Activated CD4-positive, alpha-beta T cell treated with anti-CD3 and anti-CD28 coated beads, Interleukin-2, Interleukin-4, amounts not matched to agents 100 ng/mL and 50 ng/mL, durations not matched to agents 16 hours and 8 hours (primary cell): ENCODE results near the gene SIRT7.
"Not testable (repeated sequence)": the region's sequence is repeated elsewhere in the genome, so short reads cannot be mapped to it uniquely, and the experiment has no call there.

Experiments
- DNase-seq: peaks from one replicate; pipeline ENCODE4 v3.0.0-alpha.2; 2020; ENCODE audit warnings: low spot score

The SIRT7 gene

GRCh38 chr17:81954131-81955057 is 36.4 kb upstream of the SIRT7 start:
- DNase-seq: no peak

GRCh38 chr17:81953443-81953842 is 35.5 kb upstream of the SIRT7 start:
- not testable (repeated sequence) for DNase-seq

GRCh38 chr17:81952792-81953228 is 34.8 kb upstream of the SIRT7 start:
- no peak for DNase-seq

GRCh38 chr17:81951785-81952684 is 34.1 kb upstream of the SIRT7 start:
- DNase-seq: no peak

GRCh38 chr17:81950501-81950900 is 32.5 kb upstream of the SIRT7 start:
- no peak for DNase-seq

- DNase-seq: no peak
Observed at GRCh38 chr17:81948635-81949378, 30.8 kb upstream of the SIRT7 start.

- no peak for DNase-seq
Observed at GRCh38 chr17:81947189-81947588, 29.2 kb upstream of the SIRT7 start, which contains the start of gene MYADML2. TSS of gene MYADML2 (minus strand) at chr17:81947233. CDS start at chr17:81941741, 5,492 bp downstream.

GRCh38 chr17:81944858-81945257 is 26.9 kb upstream of the SIRT7 start:
- DNase-seq: no peak

GRCh38 chr17:81942167-81942553 is 24.2 kb upstream of the SIRT7 start:
- no peak for DNase-seq

GRCh38 chr17:81941484-81942166 is 23.6 kb upstream of the SIRT7 start:
- DNase-seq: no peak

GRCh38 chr17:81940538-81941483 is 22.8 kb upstream of the SIRT7 start:
- DNase-seq: no peak

GRCh38 chr17:81939881-81940385 is 22.0 kb upstream of the SIRT7 start:
- no peak for DNase-seq

- DNase-seq: no peak
Observed at GRCh38 chr17:81939218-81939617, 21.2 kb upstream of the SIRT7 start.

GRCh38 chr17:81935709-81936084 is 17.7 kb upstream of the SIRT7 start:
- DNase-seq: no peak

- DNase-seq: no peak
Observed at GRCh38 chr17:81934850-81935708, 17.1 kb upstream of the SIRT7 start.

GRCh38 chr17:81934098-81934757 is 16.3 kb upstream of the SIRT7 start:
- DNase-seq: no peak

- DNase-seq: no peak
Observed at GRCh38 chr17:81933178-81933699, 15.3 kb upstream of the SIRT7 start.

GRCh38 chr17:81932333-81932983 is 14.5 kb upstream of the SIRT7 start:
- no peak for DNase-seq
